ENCODE results near the gene HFM1. TPM values are rescaled to one million over a fixed set of nuclear protein-coding genes. Genes with fewer than 3 reads are reported as not detected.
"Not testable (repeated sequence)": the region's sequence is repeated elsewhere in the genome, so short reads cannot be mapped to it uniquely, and the experiment has no call there.

HFM1 gene
- total RNA-seq, 1 donor from 2014 or later, result 0.32 TPM

GRCh38 chr1:91325456-91325855 is 79.2 kb downstream of the HFM1 start:
- Histone ChIP-seq H3K27ac (no peak overlapping the region), H3K36me3 (no peaks in the 10 kb centered on the region), H3K4me3 (no peak overlapping the region), H3K4me1 (no peaks in the 10 kb centered on the region), H3K27me3 (no peaks in the 10 kb centered on the region), H3K9me3 (no peaks in the 10 kb centered on the region)
- no peak for DNase-seq (ENCODE audit: low spot score in 2 of 2)
- TF ChIP-seq, protein P1, sequence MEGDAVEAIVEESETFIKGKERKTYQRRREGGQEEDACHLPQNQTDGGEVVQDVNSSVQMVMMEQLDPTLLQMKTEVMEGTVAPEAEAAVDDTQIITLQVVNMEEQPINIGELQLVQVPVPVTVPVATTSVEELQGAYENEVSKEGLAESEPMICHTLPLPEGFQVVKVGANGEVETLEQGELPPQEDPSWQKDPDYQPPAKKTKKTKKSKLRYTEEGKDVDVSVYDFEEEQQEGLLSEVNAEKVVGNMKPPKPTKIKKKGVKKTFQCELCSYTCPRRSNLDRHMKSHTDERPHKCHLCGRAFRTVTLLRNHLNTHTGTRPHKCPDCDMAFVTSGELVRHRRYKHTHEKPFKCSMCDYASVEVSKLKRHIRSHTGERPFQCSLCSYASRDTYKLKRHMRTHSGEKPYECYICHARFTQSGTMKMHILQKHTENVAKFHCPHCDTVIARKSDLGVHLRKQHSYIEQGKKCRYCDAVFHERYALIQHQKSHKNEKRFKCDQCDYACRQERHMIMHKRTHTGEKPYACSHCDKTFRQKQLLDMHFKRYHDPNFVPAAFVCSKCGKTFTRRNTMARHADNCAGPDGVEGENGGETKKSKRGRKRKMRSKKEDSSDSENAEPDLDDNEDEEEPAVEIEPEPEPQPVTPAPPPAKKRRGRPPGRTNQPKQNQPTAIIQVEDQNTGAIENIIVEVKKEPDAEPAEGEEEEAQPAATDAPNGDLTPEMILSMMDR (IDR thresholded peaks at IDR 0.05), result no peak
- intact Hi-C loops (cut with DNase I), result no loop called here

DNA sequence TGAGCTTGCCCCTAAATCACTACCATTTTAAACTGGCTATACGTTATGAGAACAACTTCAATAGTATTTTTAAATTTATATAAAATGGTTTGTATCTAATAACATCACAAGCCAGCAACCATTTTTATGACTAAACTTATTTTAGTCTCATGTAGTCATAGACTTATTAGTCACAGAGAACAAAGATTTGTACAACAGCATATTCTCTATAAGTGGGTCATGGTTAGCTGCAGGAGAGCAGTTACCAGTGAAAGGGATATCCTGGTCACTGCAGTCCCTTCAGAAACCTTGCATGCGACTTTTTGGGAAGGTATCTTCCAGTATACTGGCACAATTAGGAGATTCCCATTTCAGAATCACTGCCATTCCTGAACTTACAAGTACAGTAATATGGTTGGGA is 90.0 kb downstream of the HFM1 start:
- no peak for DNase-seq (ENCODE audit: low spot score in 2 of 2)
- Histone ChIP-seq H3K4me1 (no peaks in the 10 kb centered on the region), H3K27me3 (no peaks in the 10 kb centered on the region), H3K4me3 (no peak overlapping the region), H3K36me3 (no peaks in the 10 kb centered on the region), H3K9me3 (no peaks in the 10 kb centered on the region), H3K27ac (no peak overlapping the region)
- TF ChIP-seq, protein P1 (IDR thresholded peaks at IDR 0.05), result no peak
- intact Hi-C loops (cut with DNase I), result no loop called here

DNA sequence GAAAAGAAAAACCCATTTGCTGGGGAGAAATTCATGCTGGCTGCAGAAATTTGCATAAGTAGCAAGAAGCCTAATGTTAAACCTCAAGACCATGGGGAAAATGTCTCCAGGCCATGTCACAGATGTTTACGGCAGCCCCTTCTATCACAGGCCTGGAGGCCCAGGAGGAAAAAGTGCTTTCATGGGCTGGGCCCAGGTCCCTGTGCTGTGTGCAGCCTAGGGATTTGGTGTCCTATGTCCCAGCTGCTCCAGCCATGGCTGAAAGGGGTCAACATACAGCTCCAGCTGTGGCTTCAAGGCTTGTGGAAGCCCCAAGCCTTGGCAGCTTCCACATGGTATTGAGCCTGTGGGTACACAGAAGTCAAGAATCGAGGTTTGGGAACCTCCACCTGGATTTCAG is 93.0 kb downstream of the HFM1 start:
- Histone ChIP-seq H3K27me3 (no peaks in the 10 kb centered on the region), H3K9me3 (no peaks in the 10 kb centered on the region), H3K27ac (no peak overlapping the region), H3K36me3 (no peaks in the 10 kb centered on the region), H3K4me3 (no peak overlapping the region), H3K4me1 (no peaks in the 10 kb centered on the region)
- intact Hi-C loops (cut with DNase I), result no loop called here
- TF ChIP-seq, protein P1 (IDR thresholded peaks at IDR 0.05), result no peak
- DNase-seq (ENCODE audit: low spot score in 2 of 2), result no peak

GRCh38 chr1:91308544-91308943 is 96.1 kb downstream of the HFM1 start:
- H3K27me3 ChIP-seq, result no peaks in the 10 kb centered on the region
- TF ChIP-seq, protein P1 (IDR thresholded peaks at IDR 0.05), result no peak
- no peaks in the 10 kb centered on the region for H3K36me3 ChIP-seq
- intact Hi-C loops (cut with DNase I), result no loop called here
- DNase-seq (ENCODE audit: low spot score in 2 of 2), result no peak
- no peaks in the 10 kb centered on the region for H3K4me1 ChIP-seq
- H3K4me3 ChIP-seq, result no peak overlapping the region
- H3K27ac ChIP-seq, result no peak overlapping the region
- H3K9me3 ChIP-seq, result peaks cover 0 to under 1% of the 10 kb centered on the region in 2 donors

GRCh38 chr1:91307784-91308409 is 96.7 kb downstream of the HFM1 start:
- no peaks in the 10 kb centered on the region for H3K36me3 ChIP-seq
- no peak for DNase-seq (ENCODE audit: low spot score in 2 of 2)
- no peak overlapping the region for H3K27ac ChIP-seq
- no peaks in the 10 kb centered on the region for H3K27me3 ChIP-seq
- H3K9me3 ChIP-seq, result peaks cover 0 to 7% of the 10 kb centered on the region in 2 donors
- no peaks in the 10 kb centered on the region for H3K4me1 ChIP-seq
- H3K4me3 ChIP-seq, result no peak overlapping the region
- TF ChIP-seq, protein P1 (IDR thresholded peaks at IDR 0.05), result no peak
- intact Hi-C loops (cut with DNase I), result no loop called here

- no peak for DNase-seq (ENCODE audit: low spot score in 2 of 2)
- no peaks in the 10 kb centered on the region for H3K4me1 ChIP-seq
- no peaks in the 10 kb centered on the region for H3K36me3 ChIP-seq
- peaks cover 0 to 8% of the 10 kb centered on the region in 2 donors for H3K9me3 ChIP-seq
- no peaks in the 10 kb centered on the region for H3K27me3 ChIP-seq
- H3K27ac ChIP-seq, result no peak overlapping the region
- intact Hi-C loops (cut with DNase I), result no loop called here
- TF ChIP-seq, protein P1 (IDR thresholded peaks at IDR 0.05), result no peak
- H3K4me3 ChIP-seq, result no peak overlapping the region
These were observed 101.5 kb downstream of the HFM1 start for GRCh38 chr1:91303165-91303564.

DNA sequence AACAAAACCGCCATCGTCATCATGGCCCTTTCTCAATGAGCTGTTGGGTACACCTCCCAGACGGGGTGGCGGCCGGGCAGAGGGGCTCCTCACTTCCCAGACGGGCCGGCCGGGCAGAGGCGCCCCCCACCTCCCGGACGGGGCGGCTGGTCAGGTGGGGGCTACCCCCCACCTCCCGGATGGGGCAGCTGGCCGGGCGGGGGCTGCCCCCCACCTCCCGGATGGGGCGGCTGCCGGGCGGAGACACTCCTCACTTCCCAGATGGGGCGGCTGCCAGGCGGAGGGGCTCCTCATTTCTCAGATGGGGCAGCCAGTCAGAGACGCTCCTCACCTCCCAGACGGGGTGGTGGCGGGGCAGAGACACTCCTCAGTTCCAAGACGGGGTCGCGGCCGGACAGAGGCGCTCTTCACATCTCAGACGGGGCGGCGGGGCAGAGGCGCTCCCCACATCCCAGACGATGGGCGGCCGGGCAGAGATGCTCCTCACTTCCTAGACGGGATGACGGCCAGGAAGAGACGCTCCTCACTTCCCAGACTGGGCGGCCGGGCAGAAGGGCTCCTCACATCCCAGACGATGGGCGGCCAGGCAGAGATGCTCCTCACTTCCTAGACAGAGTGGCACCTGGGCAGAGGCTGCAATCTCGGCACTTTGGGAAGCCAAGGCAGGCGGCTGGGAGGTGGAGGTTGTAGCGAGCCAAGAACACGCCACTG is 115.6 kb downstream of the HFM1 start:
- intact Hi-C loops (cut with DNase I); H3K27me3 ChIP-seq; H3K36me3 ChIP-seq; H3K9me3 ChIP-seq; H3K4me3 ChIP-seq; H3K27ac ChIP-seq; DNase-seq (ENCODE audit: low spot score in 2 of 2); H3K4me1 ChIP-seq: not testable (repeated sequence)

DNA sequence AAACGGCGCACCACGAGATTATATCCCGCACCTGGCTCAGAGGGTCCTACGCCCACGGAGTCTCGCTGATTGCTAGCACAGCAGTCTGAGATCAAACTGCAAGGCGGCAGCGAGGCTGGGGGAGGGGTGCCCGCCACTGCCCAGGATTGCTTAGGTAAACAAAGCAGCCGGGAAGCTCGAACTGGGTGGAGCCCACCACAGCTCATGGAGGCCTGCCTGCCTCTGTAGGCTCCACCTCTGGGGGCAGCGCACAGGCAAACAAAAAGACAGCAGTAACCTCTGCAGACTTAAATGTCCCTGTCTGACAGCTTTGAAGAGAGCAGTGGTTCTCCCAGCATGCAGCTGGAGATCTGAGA is 117.7 kb downstream of the HFM1 start:
- H3K9me3 ChIP-seq; H3K4me3 ChIP-seq; H3K27me3 ChIP-seq; DNase-seq (ENCODE audit: low spot score in 2 of 2); H3K36me3 ChIP-seq; intact Hi-C loops (cut with DNase I); H3K4me1 ChIP-seq; H3K27ac ChIP-seq: not testable (repeated sequence)
